GM12875 (cell line): Measurements from ENCODE around the gene FUT1.

ENCODE experiments used
- H3K4me3 ChIP-seq: one replicate; pipeline ENCODE4 v1.5.1; 2011; ENCODE audit warnings: low read depth, low read length, control low read depth
- TF ChIP-seq, protein P1 (sequence below): IDR thresholded peaks from 2 replicates; pipeline ENCODE4 v1.5.1; 2011; ENCODE audit warnings: low read depth, mild to moderate bottlenecking, control low read depth, inconsistent platforms, low read length, moderate library complexity, borderline replicate concordance; ENCODE audit not compliant: insufficient read depth

FUT1 gene

DNA sequence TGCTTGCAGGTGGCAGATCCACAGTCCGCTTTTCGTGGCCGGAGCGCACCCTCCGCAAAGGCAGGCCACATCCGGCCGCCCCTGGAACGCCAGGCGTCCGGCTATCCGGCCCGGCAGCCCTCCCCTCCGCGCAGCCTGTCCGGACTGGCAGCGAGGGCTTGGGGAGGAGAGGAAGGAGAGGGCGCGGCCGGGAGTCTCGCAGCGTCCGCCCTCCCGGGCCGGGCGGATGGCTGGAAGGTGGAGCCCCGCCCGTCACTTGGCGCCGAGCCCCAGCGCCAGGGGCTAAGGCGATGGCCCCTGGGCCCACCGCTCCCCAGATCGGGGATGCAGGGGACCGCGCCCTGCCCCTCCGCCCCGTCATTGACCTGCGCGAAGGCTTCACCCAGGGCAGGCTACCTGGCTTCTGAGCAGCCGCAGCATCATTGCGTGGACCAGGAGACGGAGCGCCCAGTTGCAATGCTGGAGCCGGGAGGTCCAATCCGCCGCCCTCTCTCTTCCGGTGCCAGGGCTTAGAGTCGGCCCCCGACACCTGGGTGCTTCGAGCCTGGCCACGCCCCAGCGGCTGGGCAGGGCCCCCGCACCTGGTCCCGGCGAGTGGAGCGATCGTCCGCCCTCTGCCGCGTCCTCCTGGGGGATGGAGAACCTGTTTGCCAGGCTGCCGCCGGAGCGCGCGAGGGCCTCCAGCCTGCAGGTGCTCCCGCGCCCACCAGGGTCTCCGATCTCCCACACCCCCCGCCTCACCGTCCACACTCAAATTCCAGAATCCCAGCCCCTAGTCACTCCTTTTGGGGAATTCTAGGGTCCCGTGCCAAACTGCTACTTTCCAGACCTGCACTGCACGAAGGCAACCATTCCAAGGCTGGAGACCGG, at the start of gene FUT1:
Gene FUT1, minus strand, starts transcription at position 146 of the 870 bp plus-strand sequence. CDS start 1,360 bp downstream, outside the sequence.
- TF ChIP-seq, protein P1, sequence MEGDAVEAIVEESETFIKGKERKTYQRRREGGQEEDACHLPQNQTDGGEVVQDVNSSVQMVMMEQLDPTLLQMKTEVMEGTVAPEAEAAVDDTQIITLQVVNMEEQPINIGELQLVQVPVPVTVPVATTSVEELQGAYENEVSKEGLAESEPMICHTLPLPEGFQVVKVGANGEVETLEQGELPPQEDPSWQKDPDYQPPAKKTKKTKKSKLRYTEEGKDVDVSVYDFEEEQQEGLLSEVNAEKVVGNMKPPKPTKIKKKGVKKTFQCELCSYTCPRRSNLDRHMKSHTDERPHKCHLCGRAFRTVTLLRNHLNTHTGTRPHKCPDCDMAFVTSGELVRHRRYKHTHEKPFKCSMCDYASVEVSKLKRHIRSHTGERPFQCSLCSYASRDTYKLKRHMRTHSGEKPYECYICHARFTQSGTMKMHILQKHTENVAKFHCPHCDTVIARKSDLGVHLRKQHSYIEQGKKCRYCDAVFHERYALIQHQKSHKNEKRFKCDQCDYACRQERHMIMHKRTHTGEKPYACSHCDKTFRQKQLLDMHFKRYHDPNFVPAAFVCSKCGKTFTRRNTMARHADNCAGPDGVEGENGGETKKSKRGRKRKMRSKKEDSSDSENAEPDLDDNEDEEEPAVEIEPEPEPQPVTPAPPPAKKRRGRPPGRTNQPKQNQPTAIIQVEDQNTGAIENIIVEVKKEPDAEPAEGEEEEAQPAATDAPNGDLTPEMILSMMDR: no peak
- H3K4me3 ChIP-seq: no peak within 1 kb of the TSS

DNA sequence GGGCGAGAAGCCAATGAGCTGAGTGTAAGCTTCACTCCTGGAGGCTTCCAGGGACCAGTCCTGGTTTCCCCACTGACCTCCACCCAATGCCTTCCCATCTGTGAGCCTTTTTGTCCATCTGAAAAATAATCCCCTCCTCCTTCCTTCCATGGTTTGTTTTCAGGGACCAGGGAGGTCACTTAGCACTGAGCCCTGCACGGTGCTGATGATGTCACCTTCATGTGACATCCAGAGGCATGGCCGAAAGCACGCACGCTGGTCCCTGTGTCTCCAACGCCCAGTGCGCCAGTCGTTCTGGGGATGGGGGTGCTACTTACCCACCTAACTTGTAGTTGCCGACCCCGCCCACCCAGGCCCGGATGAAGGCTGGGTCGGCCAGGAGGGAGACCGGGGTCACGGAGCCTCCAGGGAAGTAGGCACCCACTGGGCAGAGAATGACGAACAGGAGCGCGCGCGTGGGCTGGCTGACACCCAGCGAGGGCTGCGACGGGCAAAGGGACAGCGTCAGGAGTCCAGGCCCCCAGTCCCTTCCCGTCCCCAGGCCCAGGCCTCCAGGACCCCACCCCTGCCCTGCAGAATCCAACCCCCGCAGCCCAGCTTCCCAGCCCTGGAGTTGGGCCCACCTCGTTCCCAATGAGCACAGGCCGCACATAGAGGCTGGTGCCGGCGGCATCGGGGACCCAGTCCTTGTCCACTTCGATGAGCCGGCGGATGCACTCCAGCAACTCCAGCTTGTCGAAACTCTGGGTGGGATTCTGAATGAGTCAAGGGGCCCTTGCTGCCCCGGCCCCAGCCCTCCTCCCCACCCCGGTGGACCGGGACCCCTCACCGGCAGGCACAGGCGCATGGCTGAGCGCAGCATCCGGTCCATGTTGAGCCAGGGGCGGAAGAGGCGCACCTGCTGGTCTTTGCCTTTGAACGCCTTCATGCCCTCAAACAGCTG, 47.2 kb upstream of the FUT1 start:
- TF ChIP-seq, protein P1: no peak
- no peak overlapping the region for H3K4me3 ChIP-seq

DNA sequence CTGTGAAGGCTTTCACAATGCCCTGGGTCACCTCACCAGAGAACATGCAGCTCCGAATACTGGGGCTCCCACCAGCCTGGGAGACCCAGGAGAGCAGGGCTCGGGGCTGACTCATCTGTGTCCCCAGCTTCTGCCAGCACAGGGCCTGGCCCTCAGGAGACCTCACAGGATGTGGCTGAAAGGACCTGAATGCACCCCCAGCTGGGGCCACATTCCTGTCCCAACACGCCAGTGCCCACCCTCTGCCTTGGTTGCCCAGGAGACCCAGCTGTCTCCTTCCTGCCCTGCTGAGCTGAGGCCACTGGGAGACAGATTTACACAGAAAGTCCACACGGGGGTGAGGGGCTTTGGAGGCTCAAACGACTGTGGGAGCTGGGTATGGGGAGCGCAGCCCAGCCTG, 46.5 kb upstream of the FUT1 start:
- TF ChIP-seq, protein P1: no peak
- no peak overlapping the region for H3K4me3 ChIP-seq

DNA sequence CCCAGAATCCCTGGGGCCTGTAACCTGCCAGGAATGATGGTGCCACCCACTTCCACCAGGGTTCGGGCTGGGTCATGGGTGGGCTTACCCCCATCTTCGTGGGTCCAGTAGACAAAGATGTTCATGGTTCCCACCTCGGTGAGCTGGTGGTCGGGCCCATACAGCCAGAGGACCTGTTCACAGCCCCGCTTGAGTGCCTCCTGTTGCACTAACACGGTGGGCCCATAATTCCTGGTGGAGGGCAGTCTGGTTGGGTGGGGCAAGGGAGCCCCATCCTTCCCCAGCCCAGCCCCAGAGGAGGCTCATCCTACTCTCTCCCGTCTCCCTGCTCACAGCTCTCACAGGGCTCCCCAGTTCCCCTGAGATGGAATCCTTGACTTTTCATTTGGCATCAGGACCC, 44.7 kb upstream of the FUT1 start:
- no peak overlapping the region for H3K4me3 ChIP-seq
- TF ChIP-seq, protein P1: no peak

DNA sequence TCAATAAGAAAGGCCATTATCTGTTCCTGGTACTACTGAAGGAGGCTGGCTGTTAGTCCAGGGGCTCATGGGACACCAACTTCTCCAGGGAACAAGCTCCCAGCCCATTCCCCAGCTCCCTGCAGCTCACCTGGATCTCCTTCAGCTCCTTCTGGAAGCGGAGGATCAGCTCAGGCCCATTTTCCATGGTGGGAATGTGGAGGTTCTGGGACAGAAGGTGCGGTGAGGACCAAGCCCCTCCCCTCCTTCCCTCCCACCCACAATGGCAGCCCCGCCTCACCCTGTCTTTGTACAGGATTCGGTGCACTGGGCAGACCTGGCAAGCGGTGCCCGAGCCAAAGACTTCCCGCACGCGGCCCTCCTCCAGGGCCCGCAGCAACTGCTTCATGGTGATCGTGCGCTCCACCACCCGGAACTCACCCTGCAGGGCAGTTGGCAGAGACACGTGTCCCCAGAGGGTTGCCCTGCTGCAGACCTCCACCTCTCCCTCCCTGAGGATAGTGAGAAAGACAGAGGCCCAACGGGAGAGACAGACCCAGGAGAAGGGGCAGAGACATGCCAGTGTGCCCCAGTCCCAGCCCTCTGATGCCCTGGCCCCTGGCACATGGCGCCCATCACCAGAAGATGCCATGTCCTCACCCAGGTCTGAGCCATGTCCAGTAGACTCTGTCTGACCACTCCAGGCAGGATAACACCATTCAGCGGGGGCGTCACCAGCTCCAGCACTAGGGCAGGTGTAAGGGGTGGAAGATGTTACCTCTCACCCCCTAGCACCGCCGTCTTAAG, 44.0 kb upstream of the FUT1 start:
- H3K4me3 ChIP-seq: no peak overlapping the region
- TF ChIP-seq, protein P1: no peak

DNA sequence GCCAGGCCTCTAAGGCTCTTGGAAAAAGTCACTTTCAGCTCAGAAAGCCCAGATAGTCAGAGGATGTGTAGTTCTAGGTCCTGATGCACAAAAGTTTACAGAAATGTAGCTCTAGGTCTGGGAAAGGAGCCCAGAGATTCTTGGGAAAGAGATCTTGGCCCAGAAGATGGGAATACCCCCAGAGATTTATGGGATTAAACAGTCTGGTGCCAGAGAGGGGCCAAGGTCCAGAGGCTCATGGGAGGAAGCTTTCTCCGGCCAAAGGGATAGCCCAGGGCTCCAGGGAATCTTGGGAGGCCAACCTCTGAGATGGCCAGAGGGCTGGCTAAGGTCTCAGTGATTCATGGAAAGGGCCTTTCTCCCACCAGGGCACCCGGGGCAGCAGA, 43.2 kb upstream of the FUT1 start:
- TF ChIP-seq, protein P1: no peak
- H3K4me3 ChIP-seq: no peak overlapping the region
